ENCODE data around the gene FGF18.
"Not testable (repeated sequence)": the region's sequence is repeated elsewhere in the genome, so short reads cannot be mapped to it uniquely, and the experiment has no call there.

FGF18 gene

GRCh38 chr5:171401167-171401947, 18.1 kb upstream of the FGF18 start:
- no peak for DNase-seq

GRCh38 chr5:171402751-171403150, 16.7 kb upstream of the FGF18 start:
- not testable (repeated sequence) for DNase-seq

DNA sequence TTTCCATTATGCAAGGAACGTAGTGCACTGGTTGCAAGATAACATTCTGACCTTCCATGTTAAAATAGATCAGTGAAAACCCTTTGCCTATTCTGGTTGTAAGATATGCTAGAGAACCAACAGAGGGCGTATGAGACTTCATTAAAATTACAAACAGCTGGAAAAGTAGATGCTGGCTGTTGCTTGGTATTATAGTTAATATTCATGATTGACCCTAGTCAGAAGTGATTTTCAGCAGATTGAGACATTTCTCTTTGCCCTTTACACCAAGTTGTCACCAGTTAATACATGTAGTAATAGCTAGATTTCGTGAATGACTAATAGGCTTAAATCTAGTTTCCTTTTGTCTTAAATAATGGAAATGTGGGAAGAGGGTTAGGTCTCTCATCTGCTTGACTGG, 13.8 kb upstream of the FGF18 start:
- DNase-seq, result no peak

GRCh38 chr5:171407234-171407633, 12.2 kb upstream of the FGF18 start:
- DNase-seq, result no peak

DNA sequence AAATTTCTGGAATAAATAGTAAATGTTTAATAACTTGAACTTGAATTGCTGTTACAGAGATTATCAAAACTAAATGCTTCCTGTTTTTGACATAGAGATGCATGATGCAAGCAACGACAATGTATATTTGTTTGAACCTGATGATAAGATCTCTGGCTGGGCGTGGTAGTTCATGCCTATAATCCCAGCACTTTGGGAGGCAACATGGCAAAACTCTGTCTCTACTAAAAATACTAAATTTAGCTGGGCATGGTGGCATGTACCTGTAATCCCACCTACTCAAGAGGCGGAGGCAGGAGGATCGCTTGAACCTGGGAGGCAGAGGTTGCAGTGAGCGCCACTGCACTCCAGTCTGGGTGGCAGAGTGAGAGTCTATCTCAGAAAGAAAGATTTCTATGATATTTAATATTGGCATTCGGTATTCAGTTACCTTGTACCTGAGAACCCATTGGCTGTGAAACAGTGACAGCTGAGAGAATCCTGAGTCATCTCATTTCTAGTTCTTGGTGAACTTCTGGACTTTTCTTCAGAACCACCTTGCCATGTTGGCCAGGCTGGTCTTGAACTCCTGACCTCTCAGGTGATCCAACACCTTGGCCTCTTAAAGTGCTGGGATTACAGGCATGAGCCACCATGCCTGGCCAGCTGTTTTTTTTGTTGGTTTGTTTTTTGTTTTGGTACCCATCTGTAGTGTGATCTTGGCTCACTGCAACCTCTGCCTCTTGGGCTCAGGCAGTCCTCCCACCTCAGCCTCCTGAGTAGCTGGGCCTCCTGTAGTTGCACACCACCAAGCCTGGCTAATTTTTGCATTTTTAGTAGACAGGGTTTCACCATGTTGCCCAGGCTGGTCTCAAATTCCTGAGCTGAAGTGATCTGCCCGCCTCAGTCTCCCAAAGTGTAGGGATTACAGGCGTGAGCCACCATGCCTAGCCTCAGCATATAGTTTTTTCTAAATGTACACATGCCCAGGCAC, 10.0 kb upstream of the FGF18 start:
- DNase-seq, result no peak

- no peak for DNase-seq
Observed at GRCh38 chr5:171410181-171410580, 9.3 kb upstream of the FGF18 start.

- DNase-seq, result no peak
Observed at GRCh38 chr5:171412186-171412585, 7.3 kb upstream of the FGF18 start.

- DNase-seq, result no peak
Observed at GRCh38 chr5:171413153-171413910, 6.1 kb upstream of the FGF18 start.

- not testable (repeated sequence) for DNase-seq
Observed at GRCh38 chr5:171413993-171414392, 5.5 kb upstream of the FGF18 start.

- DNase-seq, result no peak
Observed at GRCh38 chr5:171415115-171415730, 4.2 kb upstream of the FGF18 start.

DNA sequence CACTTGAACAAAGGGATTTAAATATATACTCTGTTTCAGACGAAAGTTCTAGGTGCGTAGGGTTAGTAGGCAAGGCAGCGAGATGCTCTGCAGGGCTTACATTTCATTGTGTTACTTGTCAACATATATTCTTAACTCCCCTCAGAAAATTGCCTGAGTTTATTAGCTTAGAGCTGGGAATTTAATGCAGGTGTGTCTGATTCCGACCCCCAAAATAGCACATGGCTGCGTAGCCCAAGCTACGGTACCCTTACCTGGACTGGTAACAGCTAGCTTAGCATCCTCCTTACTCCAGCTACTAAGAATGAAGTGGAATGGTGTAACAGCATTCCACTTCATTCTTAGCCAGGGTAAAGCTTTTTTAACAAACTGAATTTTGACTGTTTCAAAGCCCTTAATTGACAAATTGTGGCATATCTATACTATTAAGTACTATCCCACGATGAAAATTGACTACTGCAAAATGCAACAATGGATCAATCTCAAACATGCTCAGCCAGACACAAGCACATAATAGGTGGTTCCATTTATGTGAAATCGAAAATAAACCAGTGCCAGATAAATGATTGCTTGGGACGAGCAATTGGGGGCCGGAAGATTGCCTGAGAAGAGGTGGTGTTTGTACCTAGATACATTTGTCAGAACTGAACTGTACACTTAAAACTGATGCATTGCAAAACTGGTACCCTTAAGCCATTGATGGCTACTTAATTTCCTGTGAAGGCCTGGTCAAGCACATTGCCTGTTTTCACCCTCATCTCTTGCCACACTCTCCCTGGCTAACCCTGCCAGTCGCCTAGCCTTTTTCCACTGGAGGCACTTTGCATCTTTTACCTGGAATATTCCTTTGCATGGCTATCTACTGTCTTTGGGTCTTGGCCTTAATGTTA, 3.0 kb upstream of the FGF18 start:
- no peak for DNase-seq

DNA sequence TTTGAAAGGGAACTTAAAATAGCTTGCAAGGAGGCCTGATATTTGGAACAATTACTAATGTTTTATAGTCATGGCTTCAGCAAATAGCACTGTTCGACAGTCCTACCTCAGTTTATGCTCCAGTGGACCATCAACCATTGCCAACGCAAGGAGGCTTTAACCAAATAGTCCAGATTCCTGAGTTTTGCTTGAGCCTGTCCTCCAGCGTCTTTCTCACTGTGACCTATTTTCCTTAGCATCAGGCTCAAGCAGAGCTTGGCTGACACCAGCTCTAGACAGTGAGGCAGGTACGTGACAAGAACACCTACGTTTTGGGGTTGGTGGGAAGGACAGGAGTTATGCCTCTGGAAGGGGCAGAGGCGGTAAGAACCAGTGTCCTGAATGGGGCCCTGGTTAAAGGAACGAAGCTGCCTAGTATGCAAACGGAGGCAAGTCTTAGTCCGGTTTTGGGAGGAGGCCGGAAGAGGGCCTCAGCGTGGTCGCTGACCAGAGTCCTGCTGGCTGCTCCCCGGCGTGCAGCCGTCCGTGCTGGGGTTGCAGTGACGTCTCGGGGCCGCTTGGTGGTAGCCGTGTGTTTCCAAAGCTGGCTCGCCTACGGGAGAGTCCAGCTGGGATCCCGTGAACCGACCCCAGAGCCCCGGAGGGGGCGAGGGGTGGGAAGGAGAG, 998 bp upstream of the FGF18 start:
- no peak for DNase-seq

GRCh38 chr5:171419688-171420430, 412 bp downstream of the FGF18 start:
- DNase-seq, result no peak

GRCh38 chr5:171420431-171421241, 1.2 kb downstream of the FGF18 start:
- DNase-seq, result peak; percentile 57

GRCh38 chr5:171421331-171422262, 2.1 kb downstream of the FGF18 start:
- DNase-seq, result no peak

DNA sequence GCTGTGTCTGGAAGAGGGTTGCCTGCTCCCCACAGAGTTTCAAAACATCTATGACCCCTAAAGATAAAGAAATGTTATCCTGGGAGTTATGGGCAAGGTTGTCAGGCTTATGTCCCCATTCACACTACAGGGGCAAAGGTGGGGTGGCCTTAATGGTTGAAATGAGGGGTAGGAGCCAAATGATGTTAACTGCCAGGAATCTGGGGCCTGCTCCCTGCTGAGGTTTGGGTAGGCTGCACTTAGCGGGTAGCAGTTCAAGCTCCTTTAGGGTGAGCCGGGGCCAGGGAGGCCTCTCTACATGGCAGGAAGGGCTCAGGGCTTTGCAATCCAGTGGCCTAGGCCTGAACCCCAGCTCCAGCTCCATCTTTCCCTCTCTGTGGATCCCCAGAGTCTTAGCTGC, 3.0 kb downstream of the FGF18 start:
- DNase-seq, result no peak

GRCh38 chr5:171422902-171423663, 3.6 kb downstream of the FGF18 start:
- no peak for DNase-seq

Data from DMS79 (cell line).